GM18858 (cell line): ENCODE results near the gene QRFPR.
"Not testable (repeated sequence)": the region's sequence is repeated elsewhere in the genome, so short reads cannot be mapped to it uniquely, and the experiment has no call there.

Source experiments
- ATAC-seq: cut with Tn5 transposase; IDR thresholded peaks from one replicate; pipeline ENCODE4 v1.9.1; 2021; ENCODE audit not compliant: unreplicated experiment

The QRFPR gene

DNA sequence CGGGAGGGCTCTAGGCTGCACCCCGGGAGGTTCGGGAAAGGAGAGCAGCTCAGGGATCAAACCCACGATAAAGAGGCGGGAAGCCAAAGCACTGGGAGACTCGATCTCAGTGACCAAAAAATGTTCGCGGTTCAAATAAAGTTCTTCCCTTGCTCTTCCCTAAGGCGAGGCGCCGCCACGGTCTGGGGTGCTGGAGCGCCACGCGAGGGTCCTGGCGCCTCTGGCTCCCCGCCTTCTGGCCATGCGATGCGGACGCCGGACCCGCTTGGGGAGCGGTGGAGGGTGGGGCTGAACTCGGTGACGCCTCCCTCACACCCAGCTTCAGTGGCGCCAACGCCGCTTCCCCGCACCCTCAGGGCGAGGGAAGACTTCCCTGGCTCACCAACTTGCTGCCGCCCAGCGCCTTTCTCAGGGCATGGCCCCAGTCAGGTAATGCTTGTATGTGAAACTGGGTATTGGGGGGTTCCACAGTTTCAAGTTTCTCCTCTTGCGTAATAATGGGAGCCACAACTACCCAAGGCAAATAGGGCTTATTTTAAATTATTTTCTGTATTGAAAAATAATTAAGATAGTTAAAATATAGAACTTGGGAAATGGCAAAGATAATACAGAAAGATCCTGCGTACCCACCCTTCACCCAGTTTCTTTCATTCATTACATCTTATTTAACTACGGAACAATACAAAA is at the start of gene QRFPR:
Gene QRFPR (minus strand): TSS at position 243 of the 687 bp plus-strand sequence. CDS start 371 bp downstream, outside the sequence.
- no peak for ATAC-seq

- ATAC-seq: no peak
These were observed 47.9 kb upstream of the QRFPR start for GRCh38 chr4:121428721-121429120.

GRCh38 chr4:121421594-121421993 is 40.8 kb upstream of the QRFPR start:
- no peak for ATAC-seq

DNA sequence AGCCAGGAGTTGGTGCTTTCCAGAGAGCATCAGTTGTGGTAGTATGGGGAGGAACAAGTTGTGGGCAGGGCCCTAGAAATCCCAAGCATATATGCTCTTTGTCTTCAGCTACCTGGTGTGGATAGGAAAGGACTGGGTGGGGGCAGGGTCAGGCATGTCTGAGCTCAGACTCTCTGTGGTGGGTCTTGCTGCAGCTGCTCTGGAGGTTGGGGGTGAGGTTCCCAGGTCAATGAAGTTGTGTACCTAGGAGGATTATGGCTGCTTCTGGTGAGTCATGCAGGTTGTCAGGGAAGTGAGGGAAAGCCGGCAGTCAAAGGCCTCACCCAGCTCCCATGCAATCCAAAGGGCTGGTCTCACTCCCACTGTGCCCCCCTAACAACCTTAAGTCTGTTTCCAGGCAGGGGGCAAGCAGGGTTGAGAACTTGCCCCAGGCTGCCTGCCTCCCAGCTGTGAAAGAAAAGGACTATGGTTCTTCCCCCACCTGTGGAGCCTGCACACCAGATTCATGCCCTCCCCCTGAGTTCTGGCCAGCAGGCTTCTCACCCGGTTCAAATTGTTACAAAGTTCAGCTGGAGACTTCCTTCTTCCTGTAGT is 30.4 kb upstream of the QRFPR start:
- ATAC-seq: no peak

GRCh38 chr4:121408567-121408966 is 27.7 kb upstream of the QRFPR start:
- not testable (repeated sequence) for ATAC-seq

- no peak for ATAC-seq
These were observed 19.8 kb upstream of the QRFPR start for GRCh38 chr4:121400632-121401031.

DNA sequence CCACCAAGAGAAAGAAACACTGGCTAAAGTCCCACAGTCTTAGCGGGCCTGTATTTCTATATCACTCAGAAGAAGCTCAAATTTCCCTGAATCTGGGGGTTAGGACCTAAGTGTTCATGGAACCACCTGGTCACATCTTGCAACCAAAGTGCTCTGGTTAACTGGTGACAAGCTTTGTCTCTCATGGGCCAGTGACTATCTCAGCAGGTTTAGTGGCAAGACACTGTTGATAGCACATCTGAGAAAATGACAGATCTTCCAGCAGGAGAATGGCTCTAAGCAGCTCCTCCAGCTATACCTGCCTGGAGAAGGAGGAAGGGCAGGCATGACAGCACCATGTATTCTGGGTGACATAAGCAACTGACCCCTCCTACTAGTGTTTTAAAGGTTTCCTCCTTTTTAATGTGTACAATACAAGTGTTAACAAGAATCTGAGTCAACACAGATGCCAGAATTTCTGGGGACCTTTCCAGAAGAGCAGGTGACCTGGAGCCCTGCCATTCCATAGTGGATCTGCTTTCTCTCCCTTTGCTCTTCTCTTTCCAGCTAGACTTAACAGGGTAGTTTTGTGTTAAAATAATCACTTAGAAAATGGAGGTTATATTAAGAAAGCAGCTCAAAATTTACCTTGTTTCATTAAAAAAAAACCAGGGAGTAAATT is 17.3 kb upstream of the QRFPR start:
- ATAC-seq: no peak

- no peak for ATAC-seq
These were observed 16.6 kb upstream of the QRFPR start for GRCh38 chr4:121397434-121397833.

DNA sequence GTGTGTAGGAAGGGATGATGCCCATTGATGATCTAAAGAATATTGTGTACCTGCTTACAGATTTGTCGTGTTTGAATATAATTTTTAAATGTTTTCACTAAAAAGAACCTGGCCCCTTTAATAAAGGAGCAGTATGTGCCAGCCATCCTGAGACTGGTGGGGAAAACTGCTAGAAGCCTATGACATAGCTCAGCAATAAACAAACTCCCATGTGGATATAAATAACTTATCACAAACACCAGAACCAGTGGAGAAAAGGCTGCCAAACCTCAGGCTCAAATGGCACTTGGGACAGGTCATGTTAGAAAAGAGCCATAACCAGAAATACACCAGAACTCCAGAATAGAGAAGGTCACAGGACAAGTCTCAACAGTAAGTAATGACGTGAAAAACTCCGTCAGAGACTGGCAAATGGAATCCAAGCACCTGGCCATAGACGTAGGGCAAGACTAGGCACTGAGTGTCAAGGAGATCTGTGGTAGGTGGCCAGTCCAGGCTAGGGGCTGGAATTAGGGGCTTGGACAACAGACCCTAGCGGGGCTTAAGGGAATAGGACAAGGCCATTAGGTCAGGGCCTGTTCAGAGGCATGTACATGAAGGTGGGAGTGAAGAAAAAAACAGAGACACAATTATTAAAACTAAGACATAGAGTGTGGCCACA is 11.7 kb upstream of the QRFPR start:
- no peak for ATAC-seq

- ATAC-seq: no peak
These were observed 9.5 kb upstream of the QRFPR start for GRCh38 chr4:121390335-121390734.

DNA sequence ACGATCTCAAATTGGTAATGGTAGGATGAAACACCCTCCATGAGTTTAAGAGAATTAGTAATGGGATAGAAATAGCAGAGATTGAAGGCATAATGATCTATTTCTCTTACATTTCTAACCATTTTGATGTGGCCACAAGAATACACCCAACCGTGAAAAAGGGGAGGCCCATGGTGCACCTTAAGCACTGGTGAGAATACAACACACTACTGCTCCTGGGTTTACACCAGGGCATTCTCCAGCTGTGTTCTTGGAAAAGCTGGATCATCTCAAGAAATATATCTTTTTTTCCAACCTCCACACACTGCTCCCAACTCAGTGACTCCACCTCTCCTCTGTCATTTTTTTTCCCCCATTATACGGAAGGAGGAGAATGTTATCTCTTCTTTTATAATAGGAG is 1.5 kb downstream of the QRFPR start:
- ATAC-seq: no peak

DNA sequence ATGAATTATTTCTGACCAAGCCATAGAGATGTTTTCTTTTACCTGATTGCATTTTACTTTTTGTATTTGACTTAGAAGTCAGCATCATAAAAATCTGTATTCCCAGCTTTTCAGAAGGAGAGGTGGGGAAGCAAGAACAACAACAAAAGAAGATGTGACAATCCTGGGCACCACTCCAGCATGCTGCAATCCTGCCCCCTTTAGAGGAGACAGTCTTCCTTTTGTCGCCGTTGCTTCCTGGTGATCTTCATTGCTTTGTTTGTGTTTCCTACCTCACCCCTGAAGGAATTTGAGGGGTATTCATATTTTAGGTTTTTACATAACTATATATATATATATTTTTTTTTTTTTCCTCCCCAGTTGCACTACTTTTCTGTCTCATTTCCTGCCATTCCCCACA is 3.7 kb downstream of the QRFPR start:
- no peak for ATAC-seq

GRCh38 chr4:121376556-121376955 is 4.3 kb downstream of the QRFPR start:
- ATAC-seq: no peak

DNA sequence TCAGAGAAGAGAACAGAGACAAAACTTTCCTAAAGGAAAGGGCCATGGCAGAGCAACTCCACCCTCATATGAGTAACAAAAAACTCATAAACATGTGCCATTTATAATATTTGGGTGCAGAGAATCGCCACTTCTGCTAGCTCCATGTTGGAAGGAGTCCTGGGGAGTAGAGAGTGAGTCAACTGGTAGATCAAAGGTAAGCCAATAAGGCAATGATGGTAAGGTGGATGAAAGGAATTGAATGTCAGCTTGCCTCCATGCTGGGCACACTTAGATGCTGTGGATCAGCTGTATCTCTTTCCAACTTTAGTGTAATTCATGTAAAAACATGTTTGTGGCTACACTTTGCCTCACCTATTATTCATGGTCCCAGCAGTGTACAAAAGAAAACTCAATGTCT is 4.7 kb downstream of the QRFPR start:
- no peak for ATAC-seq

DNA sequence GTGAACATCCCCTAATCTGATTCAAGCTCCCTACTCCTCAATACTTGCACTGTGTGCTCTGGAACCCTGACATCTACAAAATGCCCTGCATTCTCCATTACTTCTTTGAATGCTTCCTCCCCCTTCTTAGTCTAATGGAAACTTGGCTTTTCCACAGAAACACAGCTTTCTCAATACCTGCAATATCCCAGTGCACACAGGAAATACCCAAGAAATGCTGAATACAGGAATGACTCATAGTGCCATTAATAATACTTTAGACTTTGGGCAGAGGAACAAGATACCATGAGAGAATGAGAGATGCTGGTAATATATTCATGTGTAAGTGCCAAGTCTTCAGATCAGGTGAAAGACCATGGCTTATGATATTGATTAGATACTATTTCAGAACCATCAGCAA is 5.6 kb downstream of the QRFPR start:
- no peak for ATAC-seq

- no peak for ATAC-seq
These were observed 7.0 kb downstream of the QRFPR start for GRCh38 chr4:121373841-121374240.

DNA sequence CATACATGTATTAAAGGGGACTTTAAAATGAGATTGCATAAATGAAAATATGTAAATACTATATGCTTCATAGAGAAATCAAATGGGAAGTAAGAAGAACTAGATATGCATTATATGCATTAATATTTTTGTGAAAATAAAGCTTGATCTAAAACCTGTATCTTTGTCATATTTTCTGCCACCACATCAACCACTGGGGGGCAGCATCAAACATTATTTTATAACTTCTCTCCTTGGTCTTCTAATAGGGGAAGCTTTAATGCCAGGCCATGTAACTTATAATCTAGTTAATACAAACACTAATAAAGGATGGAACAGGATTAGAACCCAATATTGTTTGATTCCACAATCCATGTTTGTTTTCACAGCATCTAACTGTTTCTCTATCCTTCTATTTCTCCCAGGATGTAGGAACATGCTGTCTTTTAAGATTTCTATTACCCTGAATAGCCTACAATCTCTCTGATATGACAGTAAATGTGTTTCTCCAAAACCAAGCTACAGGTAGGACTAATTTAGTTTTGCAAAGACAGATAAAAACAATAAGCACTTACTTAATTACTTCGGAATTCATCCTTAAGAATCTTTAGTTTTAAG is 10.0 kb downstream of the QRFPR start:
- ATAC-seq: peak; percentile 63

- ATAC-seq: no peak
These were observed 20.3 kb downstream of the QRFPR start for GRCh38 chr4:121360495-121360894.

DNA sequence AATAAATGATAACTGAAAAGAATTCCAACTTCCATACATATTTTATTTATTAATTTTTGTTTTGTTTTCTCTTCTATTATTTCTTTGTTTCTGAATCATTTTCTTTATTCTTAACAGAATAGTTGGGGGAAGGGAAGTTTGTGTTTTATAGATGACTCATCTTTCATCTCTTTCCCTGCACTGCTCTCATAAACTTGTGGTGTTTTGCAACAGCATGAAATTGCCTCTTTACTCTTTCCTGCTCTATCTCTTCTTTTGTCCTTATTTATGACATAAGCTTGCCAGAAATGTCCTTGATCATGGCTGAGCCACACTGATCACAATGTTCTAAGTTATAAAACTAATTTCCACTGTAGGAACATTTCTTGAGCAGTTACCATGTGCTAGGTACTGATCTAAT is 22.3 kb downstream of the QRFPR start:
- ATAC-seq: no peak

GRCh38 chr4:121353213-121353612 is 27.6 kb downstream of the QRFPR start:
- ATAC-seq: no peak

DNA sequence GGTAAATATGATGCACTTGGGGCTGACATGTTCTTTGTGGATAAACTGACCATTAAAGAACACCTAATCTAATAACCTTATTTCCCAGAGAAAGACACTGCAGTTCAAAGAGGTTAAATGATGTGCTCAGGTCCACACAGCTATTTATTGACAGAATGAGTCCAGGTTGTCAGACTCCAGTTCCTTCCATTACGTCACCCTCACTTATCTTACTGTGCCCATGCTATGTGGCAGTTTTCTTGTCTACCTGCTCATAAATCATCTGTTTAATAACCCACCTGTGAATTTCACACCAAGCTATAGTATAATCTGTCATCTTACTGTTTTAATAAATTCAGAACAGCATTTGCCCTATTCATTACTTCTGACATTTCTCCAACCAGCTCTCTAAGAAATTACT is 36.7 kb downstream of the QRFPR start:
- ATAC-seq: no peak
